K562 (cell line): ENCODE measurements around the gene HSD11B1L. TPM values are rescaled to one million over a fixed set of nuclear protein-coding genes. Genes with fewer than 3 reads are reported as not detected.

Source experiments
- BHLHE40 ChIP-seq: IDR thresholded peaks from 2 replicates; pipeline ENCODE4 v1.6.1; 2011; ENCODE audit warnings: low read length, improper control_type of control experiment
- CHD1 ChIP-seq: fragments of 200-600 bp; sonication (generic); IDR thresholded peaks from one replicate; pipeline ENCODE4 v1.6.1; 2012; ENCODE audit warnings: mild to moderate bottlenecking, moderate library complexity, low read length, inconsistent platforms
- ESRRA ChIP-seq: fragments of 450-650 bp; IDR thresholded peaks from 2 replicates; pipeline ENCODE4 v1.6.1; 2014; ENCODE audit warnings: low read depth, mild to moderate bottlenecking, moderate library complexity, borderline replicate concordance
- FOXK2 ChIP-seq, 2 experiments: fragments of 450-650 bp; IDR thresholded peaks in 1 of 2; conservative IDR thresholded peaks in 1 of 2; 2 replicates each; pipeline ENCODE4 v1.6.1; 2016; ENCODE audit warnings: low read depth in 2 of 2, mild to moderate bottlenecking in 1 of 2
- HDAC1 ChIP-seq, 2 experiments: fragments of 450-650 bp; IDR thresholded peaks; 2 replicates each; pipeline ENCODE4 v1.6.1; 2016 to 2017; ENCODE audit warnings: inconsistent platforms in 1 of 2, mild to moderate bottlenecking in 1 of 2, moderate library complexity in 1 of 2
- MEIS2 ChIP-seq: fragments of 450-650 bp; IDR thresholded peaks from 2 replicates; pipeline ENCODE4 v1.6.1; 2014; ENCODE audit warnings: mild to moderate bottlenecking; ENCODE audit not compliant: partially characterized antibody
- MYC ChIP-seq, 2 experiments: fragments of 250-450 bp in 1 of 2; sonication (Bioruptor Pico) in 1 of 2; IDR thresholded peaks; 2 replicates each; pipeline versions ENCODE4 v1.5.1 to v1.6.1; 2012 to 2021; ENCODE audit warnings: low read depth in 2 of 2, borderline replicate concordance in 1 of 2, improper control_type of control experiment in 1 of 2, low read length in 1 of 2, mild to moderate bottlenecking in 1 of 2, moderate library complexity in 1 of 2
- NFRKB ChIP-seq: fragments of 450-650 bp; IDR thresholded peaks from 2 replicates; pipeline ENCODE4 v1.6.1; 2016; ENCODE audit warnings: low read depth
- RBFOX2 ChIP-seq: fragments of 200-400 bp; formaldehyde crosslinking; IDR thresholded peaks from 2 replicates; pipeline ENCODE4 v1.6.1; 2017; ENCODE audit warnings: low read depth, mild to moderate bottlenecking, low read length, moderate library complexity
- SMAD4 ChIP-seq: fragments of 250-450 bp; sonication (Bioruptor Pico); conservative IDR thresholded peaks from 2 replicates; pipeline ENCODE4 v1.8.0; 2021; ENCODE audit warnings: inconsistent platforms, mild to moderate bottlenecking, moderate library complexity
- SREBF1 ChIP-seq: fragments of 150-350 bp; IDR thresholded peaks from 2 replicates; pipeline ENCODE4 v1.6.1; 2014; ENCODE audit warnings: antibody characterized with exemption, low read depth, low read length, borderline replicate concordance
- STAT5B ChIP-seq: fragments of 250-450 bp; sonication (Bioruptor Pico); IDR thresholded peaks from 2 replicates; pipeline ENCODE4 v1.8.0; 2021; ENCODE audit warnings: mild to moderate bottlenecking, inconsistent platforms
- TCF3 ChIP-seq: sonication (generic); formaldehyde crosslinking; IDR thresholded peaks from 2 replicates; pipeline ENCODE4 v1.4.0; 2020; ENCODE audit warnings: mild to moderate bottlenecking, missing genetic modification reagents
- TRIM28 ChIP-seq: fragments of 450-650 bp; IDR thresholded peaks from 2 replicates; pipeline ENCODE4 v1.6.1; 2017
- U2AF2 ChIP-seq: fragments of 200-400 bp; formaldehyde crosslinking; optimal IDR thresholded peaks from 2 replicates; pipeline ENCODE3; 2017; ENCODE audit warnings: low read depth, mild to moderate bottlenecking, low read length
- ZNF232 ChIP-seq: sonication (generic); formaldehyde crosslinking; IDR thresholded peaks from 2 replicates; pipeline ENCODE4 v1.8.0; 2022; ENCODE audit warnings: mild to moderate bottlenecking, missing genetic modification reagents
- polyA plus RNA-seq, 8 experiments: library from polyadenylated mRNA; depleted of rRNA in 4 of 8; stranded (reverse) in 5 of 8; unstranded in 3 of 8; fragments of >200 nt; fragmentation: Nextera tagmentation in 2 of 8; fragmentation: Illumina TruSeq in 1 of 8; extraction: Ambion mirVana in 2 of 8; extraction: Trizol in 1 of 8; gene quantifications; 2 replicates each; pipeline versions ENCODE4 v1.2.1 to v1.2.3, GENCODE V29; 2011 to 2014; ENCODE audit warnings: inconsistent platforms in 1 of 8, missing spikeins in 1 of 8
- total RNA-seq, 7 experiments: library from RNA; depleted of rRNA in 6 of 7; stranded (reverse); fragments of >200 nt in 6 of 7; fragmentation: Illumina TruSeq in 2 of 7; extraction: Trizol in 2 of 7; gene quantifications; 2 replicates each; pipeline versions ENCODE4 v1.2.1 to v1.2.3, GENCODE V29; 2011 to 2021; ENCODE audit warnings: low replicate concordance in 1 of 7
- TF ChIP-seq, protein P1 (sequence below): fragments of 250-450 bp; sonication (Bioruptor Pico); IDR thresholded peaks from 2 replicates; pipeline ENCODE4 v1.5.1; 2021; ENCODE audit warnings: mild to moderate bottlenecking
- TF ChIP-seq, protein P2 (sequence below): sonication (generic); formaldehyde crosslinking; IDR thresholded peaks from 2 replicates; pipeline ENCODE4 v1.8.0; 2022; ENCODE audit warnings: mild to moderate bottlenecking, missing genetic modification reagents
- TF ChIP-seq, protein P3 (sequence below): fragments of 450-650 bp; IDR thresholded peaks from 2 replicates; pipeline ENCODE4 v1.6.1; 2014; ENCODE audit warnings: low read depth, mild to moderate bottlenecking, moderate library complexity, borderline replicate concordance
- TF ChIP-seq, protein P4 (sequence below): fragments of 450-650 bp; IDR thresholded peaks from 2 replicates; pipeline ENCODE4 v1.6.1; 2016; ENCODE audit warnings: borderline replicate concordance
- TF ChIP-seq, protein P5 (sequence below): sonication (generic); formaldehyde crosslinking; IDR thresholded peaks from 2 replicates; pipeline ENCODE4 v1.5.0; 2020; ENCODE audit warnings: missing genetic modification reagents

The HSD11B1L gene
- total and polyA plus RNA-seq, 9 of the 15 experiments (the other 6 are each of a cell fraction or from before 2014, with no cell fraction given): 0.31 to 7.7 (median 2.3) TPM

DNA sequence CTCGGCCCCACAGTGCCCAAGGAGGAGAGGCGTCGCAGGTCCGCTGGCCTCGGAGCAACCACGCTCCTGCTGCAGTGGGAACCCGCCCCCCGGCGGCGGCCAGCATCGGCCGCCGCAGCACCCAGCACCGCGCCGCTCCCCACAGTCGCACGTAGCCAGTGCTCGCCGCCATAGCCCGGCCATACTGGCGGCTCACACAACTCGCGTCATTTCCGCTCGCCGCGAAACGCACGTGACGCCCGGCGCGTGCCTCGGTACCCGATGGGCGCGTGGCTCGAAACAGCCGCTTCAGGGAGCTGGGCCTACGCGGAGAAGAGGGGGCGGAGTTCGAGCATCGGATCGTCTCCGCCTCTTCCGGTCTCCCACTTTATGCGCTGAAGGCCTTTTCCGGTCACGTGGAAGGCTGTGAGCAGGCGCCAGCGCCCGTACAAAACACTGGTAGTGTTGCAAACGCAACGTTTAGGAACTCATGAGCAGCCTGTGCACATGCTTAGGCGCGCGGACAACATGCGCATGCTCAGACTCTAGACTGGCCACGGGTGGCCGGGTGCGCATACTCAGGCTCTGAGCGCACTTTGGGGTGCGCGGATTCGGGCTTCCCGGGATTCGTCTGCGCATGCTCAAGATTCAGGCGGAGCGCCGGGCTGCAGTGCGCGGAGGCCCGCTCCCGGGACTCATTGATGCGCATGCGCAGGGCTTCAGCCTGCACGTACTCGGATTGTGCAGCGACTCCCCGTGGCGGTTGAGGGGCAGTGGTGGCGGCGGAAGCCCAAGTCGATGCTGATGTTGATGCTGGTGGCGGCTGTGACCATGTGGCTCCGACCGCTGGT lies 39.3 kb downstream of the HSD11B1L start, which contains the start of the genes CATSPERD and LONP1 (continued):
- TF ChIP-seq MEIS2: peak; percentile 98
- peak; percentile 100 for TF ChIP-seq BHLHE40
- 0 out of 2 replicates have a peak, but pooled peaks have one; percentile 18 for TF ChIP-seq SREBF1
- TF ChIP-seq, protein P1, sequence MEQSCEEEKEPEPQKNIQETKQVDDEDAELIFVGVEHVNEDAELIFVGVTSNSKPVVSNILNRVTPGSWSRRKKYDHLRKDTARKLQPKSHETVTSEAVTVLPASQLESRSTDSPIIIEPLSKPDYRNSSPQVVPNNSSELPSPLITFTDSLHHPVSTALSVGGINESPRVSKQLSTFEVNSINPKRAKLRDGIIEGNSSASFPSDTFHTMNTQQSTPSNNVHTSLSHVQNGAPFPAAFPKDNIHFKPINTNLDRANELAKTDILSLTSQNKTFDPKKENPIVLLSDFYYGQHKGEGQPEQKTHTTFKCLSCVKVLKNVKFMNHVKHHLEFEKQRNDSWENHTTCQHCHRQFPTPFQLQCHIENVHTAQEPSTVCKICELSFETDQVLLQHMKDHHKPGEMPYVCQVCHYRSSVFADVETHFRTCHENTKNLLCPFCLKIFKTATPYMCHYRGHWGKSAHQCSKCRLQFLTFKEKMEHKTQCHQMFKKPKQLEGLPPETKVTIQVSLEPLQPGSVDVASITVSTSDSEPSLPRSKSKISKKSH (CRISPR knock-in tag): no peak
- TF ChIP-seq, protein P2, sequence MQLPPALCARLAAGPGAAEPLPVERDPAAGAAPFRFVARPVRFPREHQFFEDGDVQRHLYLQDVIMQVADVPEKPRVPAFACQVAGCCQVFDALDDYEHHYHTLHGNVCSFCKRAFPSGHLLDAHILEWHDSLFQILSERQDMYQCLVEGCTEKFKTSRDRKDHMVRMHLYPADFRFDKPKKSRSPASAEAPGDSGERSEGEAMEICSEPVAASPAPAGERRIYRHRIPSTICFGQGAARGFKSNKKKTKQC (CRISPR knock-in tag): peak; percentile 26; the same call in 1 of the 2 replicates
- 0 out of 2 replicates have a peak, but pooled peaks have one; percentile 54 for TF ChIP-seq TRIM28
- TF ChIP-seq HDAC1 (IDR thresholded peaks at IDR 0.05): peak in 1 of 2 experiments; percentile 98; a peak in 2 of 4 replicates
- TF ChIP-seq SMAD4 (CRISPR knock-in tag): peak; percentile 67
- TF ChIP-seq, protein P3, sequence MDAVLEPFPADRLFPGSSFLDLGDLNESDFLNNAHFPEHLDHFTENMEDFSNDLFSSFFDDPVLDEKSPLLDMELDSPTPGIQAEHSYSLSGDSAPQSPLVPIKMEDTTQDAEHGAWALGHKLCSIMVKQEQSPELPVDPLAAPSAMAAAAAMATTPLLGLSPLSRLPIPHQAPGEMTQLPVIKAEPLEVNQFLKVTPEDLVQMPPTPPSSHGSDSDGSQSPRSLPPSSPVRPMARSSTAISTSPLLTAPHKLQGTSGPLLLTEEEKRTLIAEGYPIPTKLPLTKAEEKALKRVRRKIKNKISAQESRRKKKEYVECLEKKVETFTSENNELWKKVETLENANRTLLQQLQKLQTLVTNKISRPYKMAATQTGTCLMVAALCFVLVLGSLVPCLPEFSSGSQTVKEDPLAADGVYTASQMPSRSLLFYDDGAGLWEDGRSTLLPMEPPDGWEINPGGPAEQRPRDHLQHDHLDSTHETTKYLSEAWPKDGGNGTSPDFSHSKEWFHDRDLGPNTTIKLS: peak; percentile 92
- TF ChIP-seq, protein P4, sequence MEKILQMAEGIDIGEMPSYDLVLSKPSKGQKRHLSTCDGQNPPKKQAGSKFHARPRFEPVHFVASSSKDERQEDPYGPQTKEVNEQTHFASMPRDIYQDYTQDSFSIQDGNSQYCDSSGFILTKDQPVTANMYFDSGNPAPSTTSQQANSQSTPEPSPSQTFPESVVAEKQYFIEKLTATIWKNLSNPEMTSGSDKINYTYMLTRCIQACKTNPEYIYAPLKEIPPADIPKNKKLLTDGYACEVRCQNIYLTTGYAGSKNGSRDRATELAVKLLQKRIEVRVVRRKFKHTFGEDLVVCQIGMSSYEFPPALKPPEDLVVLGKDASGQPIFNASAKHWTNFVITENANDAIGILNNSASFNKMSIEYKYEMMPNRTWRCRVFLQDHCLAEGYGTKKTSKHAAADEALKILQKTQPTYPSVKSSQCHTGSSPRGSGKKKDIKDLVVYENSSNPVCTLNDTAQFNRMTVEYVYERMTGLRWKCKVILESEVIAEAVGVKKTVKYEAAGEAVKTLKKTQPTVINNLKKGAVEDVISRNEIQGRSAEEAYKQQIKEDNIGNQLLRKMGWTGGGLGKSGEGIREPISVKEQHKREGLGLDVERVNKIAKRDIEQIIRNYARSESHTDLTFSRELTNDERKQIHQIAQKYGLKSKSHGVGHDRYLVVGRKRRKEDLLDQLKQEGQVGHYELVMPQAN: peak; percentile 99
- peak; percentile 72 for TF ChIP-seq NFRKB
- peak; percentile 11 for TF ChIP-seq CHD1
- TF ChIP-seq, protein P5, sequence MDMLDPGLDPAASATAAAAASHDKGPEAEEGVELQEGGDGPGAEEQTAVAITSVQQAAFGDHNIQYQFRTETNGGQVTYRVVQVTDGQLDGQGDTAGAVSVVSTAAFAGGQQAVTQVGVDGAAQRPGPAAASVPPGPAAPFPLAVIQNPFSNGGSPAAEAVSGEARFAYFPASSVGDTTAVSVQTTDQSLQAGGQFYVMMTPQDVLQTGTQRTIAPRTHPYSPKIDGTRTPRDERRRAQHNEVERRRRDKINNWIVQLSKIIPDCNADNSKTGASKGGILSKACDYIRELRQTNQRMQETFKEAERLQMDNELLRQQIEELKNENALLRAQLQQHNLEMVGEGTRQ: peak; percentile 96
- no peak for TF ChIP-seq STAT5B (CRISPR knock-in tag)
- peak; percentile 99 for TF ChIP-seq RBFOX2
- TF ChIP-seq TCF3 (CRISPR knock-in tag): no peak; the same call in 1 of the 2 replicates
- peak; percentile 77 for TF ChIP-seq ESRRA
- TF ChIP-seq U2AF2: no peak
- peak; percentile 85 to 96 for TF ChIP-seq FOXK2 (conservative IDR thresholded peaks at IDR 0.05 in 1 of 2, IDR thresholded peaks at IDR 0.05 in 1 of 2; ENCODE audit: low read depth in 2 of 2)
- peak; percentile 100 for TF ChIP-seq MYC (IDR thresholded peaks at IDR 0.05; ENCODE audit: low read depth, low read length)
- TF ChIP-seq MYC (CRISPR knock-in tag; IDR thresholded peaks at IDR 0.05; ENCODE audit: borderline replicate concordance, low read depth): peak; percentile 93
- no peak for TF ChIP-seq ZNF232 (CRISPR knock-in tag)
